ENCODE results near the gene TMEM167A.

The TMEM167A gene

GRCh38 chr5:83096660-83097339 lies 19.6 kb upstream of the TMEM167A start:
- no peaks in the 10 kb centered on the region for H3K36me3 ChIP-seq (ENCODE audit: low read depth)
- H3K9me3 ChIP-seq (ENCODE audit: severe bottlenecking): peaks cover 10% of the 10 kb centered on the region
- peak overlapping the region; percentile 38 for H3K27ac ChIP-seq (ENCODE audit: poor library complexity, severe bottlenecking)
- peaks cover 43% of the 10 kb centered on the region for H3K4me1 ChIP-seq (ENCODE audit: insufficient read depth, poor library complexity, severe bottlenecking)
- no peaks in the 10 kb centered on the region for H3K27me3 ChIP-seq (ENCODE audit: insufficient read depth, poor library complexity, severe bottlenecking)
- no peak overlapping the region for H3K4me3 ChIP-seq (ENCODE audit: severe bottlenecking)
- TF ChIP-seq CTCF (IDR thresholded peaks at IDR 0.05; ENCODE audit: poor library complexity, severe bottlenecking): no peak
- ATAC-seq (ENCODE audit: low read depth): no peak
- DNase-seq (ENCODE audit: low spot score): no peak

GRCh38 chr5:83095957-83096539 lies 18.9 kb upstream of the TMEM167A start:
- peaks cover 10% of the 10 kb centered on the region for H3K9me3 ChIP-seq (ENCODE audit: severe bottlenecking)
- H3K27me3 ChIP-seq (ENCODE audit: insufficient read depth, poor library complexity, severe bottlenecking): no peaks in the 10 kb centered on the region
- H3K4me1 ChIP-seq (ENCODE audit: insufficient read depth, poor library complexity, severe bottlenecking): peaks cover 36% of the 10 kb centered on the region
- no peak overlapping the region for H3K4me3 ChIP-seq (ENCODE audit: severe bottlenecking)
- DNase-seq (ENCODE audit: low spot score): peak; percentile 79
- no peak for TF ChIP-seq CTCF (IDR thresholded peaks at IDR 0.05; ENCODE audit: poor library complexity, severe bottlenecking)
- H3K27ac ChIP-seq (ENCODE audit: poor library complexity, severe bottlenecking): peak overlapping the region; percentile 38
- ATAC-seq (ENCODE audit: low read depth): peak; percentile 100
- no peaks in the 10 kb centered on the region for H3K36me3 ChIP-seq (ENCODE audit: low read depth)

- H3K27ac ChIP-seq (ENCODE audit: poor library complexity, severe bottlenecking): peak overlapping the region; percentile 38
- no peaks in the 10 kb centered on the region for H3K36me3 ChIP-seq (ENCODE audit: low read depth)
- H3K4me3 ChIP-seq (ENCODE audit: severe bottlenecking): no peak overlapping the region
- no peak for DNase-seq (ENCODE audit: low spot score)
- peaks cover 33% of the 10 kb centered on the region for H3K4me1 ChIP-seq (ENCODE audit: insufficient read depth, poor library complexity, severe bottlenecking)
- TF ChIP-seq CTCF (IDR thresholded peaks at IDR 0.05; ENCODE audit: poor library complexity, severe bottlenecking): no peak
- ATAC-seq (ENCODE audit: low read depth): peak; percentile 10
- H3K27me3 ChIP-seq (ENCODE audit: insufficient read depth, poor library complexity, severe bottlenecking): no peaks in the 10 kb centered on the region
- H3K9me3 ChIP-seq (ENCODE audit: severe bottlenecking): peaks cover 10% of the 10 kb centered on the region
Measured at GRCh38 chr5:83095163-83095956, 18.2 kb upstream of the TMEM167A start.

- ATAC-seq (ENCODE audit: low read depth) (no peak), DNase-seq (ENCODE audit: low spot score) (no peak)
- no peaks in the 10 kb centered on the region for H3K36me3 ChIP-seq (ENCODE audit: low read depth)
- H3K9me3 ChIP-seq (ENCODE audit: severe bottlenecking): peaks cover 10% of the 10 kb centered on the region
- no peak overlapping the region for H3K4me3 ChIP-seq (ENCODE audit: severe bottlenecking)
- peaks cover 32% of the 10 kb centered on the region for H3K4me1 ChIP-seq (ENCODE audit: insufficient read depth, poor library complexity, severe bottlenecking)
- H3K27ac ChIP-seq (ENCODE audit: poor library complexity, severe bottlenecking): no peak overlapping the region
- TF ChIP-seq CTCF (IDR thresholded peaks at IDR 0.05; ENCODE audit: poor library complexity, severe bottlenecking): no peak
- no peaks in the 10 kb centered on the region for H3K27me3 ChIP-seq (ENCODE audit: insufficient read depth, poor library complexity, severe bottlenecking)
Measured at GRCh38 chr5:83093692-83094091, 16.5 kb upstream of the TMEM167A start.
